ENCODE results near the gene MAD1L1. TPM values are rescaled to one million over a fixed set of nuclear protein-coding genes. Genes with fewer than 3 reads are reported as not detected.
A peak's percentile ranks its signal among the peaks of the same experiment; 100 is the strongest.

MAD1L1 gene
- total RNA-seq, 3 donors from 2014 or later: 25.3 to 31.2 (median 26.2) TPM

DNA sequence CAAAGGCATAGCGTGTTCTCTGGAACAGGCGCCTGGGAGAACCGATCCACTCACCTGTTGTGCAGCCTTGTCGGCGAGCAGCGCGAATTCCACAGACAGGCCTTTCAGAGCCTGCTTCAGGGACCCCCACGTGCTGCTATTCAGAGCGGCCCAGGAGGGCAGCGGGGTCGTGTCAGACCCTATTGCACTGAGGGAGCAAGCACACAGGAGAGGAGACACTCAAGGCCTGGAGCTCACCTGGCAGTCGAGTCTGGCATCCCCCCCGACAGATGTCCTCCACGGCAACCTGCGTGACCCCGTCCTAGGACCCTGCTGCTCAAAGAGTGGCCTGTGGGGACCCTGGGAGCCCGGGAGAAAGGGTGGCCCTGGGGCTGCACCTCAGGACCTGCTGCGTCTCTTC, 30.4 kb upstream of the MAD1L1 start:
- intact Hi-C loops (cut with DNase I, micrococcal nuclease): no loop called here
- TF ChIP-seq, protein P1, sequence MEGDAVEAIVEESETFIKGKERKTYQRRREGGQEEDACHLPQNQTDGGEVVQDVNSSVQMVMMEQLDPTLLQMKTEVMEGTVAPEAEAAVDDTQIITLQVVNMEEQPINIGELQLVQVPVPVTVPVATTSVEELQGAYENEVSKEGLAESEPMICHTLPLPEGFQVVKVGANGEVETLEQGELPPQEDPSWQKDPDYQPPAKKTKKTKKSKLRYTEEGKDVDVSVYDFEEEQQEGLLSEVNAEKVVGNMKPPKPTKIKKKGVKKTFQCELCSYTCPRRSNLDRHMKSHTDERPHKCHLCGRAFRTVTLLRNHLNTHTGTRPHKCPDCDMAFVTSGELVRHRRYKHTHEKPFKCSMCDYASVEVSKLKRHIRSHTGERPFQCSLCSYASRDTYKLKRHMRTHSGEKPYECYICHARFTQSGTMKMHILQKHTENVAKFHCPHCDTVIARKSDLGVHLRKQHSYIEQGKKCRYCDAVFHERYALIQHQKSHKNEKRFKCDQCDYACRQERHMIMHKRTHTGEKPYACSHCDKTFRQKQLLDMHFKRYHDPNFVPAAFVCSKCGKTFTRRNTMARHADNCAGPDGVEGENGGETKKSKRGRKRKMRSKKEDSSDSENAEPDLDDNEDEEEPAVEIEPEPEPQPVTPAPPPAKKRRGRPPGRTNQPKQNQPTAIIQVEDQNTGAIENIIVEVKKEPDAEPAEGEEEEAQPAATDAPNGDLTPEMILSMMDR (IDR thresholded peaks at IDR 0.05): no peak
- H3K36me3 ChIP-seq (ENCODE audit: low read depth): no peaks in the 10 kb centered on the region
- no peak overlapping the region for H3K4me3 ChIP-seq
- no peaks in the 10 kb centered on the region for H3K9me3 ChIP-seq
- ATAC-seq (no peak), DNase-seq (no peak)
- no peaks in the 10 kb centered on the region for H3K4me1 ChIP-seq (ENCODE audit: low read depth)

DNA sequence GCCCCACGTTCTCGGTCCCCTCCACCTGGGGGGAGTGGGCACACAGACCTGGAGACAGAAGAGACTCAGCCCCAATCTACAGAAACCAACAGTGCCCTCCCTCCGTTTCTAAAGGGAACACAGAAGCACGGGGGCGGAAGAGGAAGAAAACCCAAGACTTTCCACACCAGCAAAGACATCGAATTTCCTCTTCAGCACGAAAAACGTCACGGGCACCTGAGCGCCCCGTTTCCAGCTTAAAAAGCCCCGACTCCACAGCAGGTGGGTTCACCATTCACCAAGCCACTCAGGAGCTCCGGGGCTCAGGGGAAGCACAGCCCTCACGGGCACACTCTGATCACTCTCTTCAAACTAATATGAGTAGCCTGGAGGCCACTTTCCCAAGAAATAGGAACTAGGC, 28.9 kb upstream of the MAD1L1 start:
- Histone ChIP-seq H3K36me3 (ENCODE audit: low read depth) (no peaks in the 10 kb centered on the region), H3K4me3 (no peak overlapping the region), H3K9me3 (no peaks in the 10 kb centered on the region), H3K4me1 (ENCODE audit: low read depth) (no peaks in the 10 kb centered on the region)
- DNase-seq (peak in 1 of 3 donors; percentile 21), ATAC-seq (peak; percentile 45)
- intact Hi-C loops (cut with DNase I, micrococcal nuclease): no loop called here
- TF ChIP-seq, protein P1 (IDR thresholded peaks at IDR 0.05): no peak

- TF ChIP-seq, protein P1 (IDR thresholded peaks at IDR 0.05): no peak
- H3K4me3 ChIP-seq: no peak overlapping the region
- H3K36me3 ChIP-seq (ENCODE audit: low read depth): no peaks in the 10 kb centered on the region
- H3K4me1 ChIP-seq (ENCODE audit: low read depth): no peaks in the 10 kb centered on the region
- DNase-seq (no peak), ATAC-seq (no peak)
- no peaks in the 10 kb centered on the region for H3K9me3 ChIP-seq
- intact Hi-C loops (cut with DNase I, micrococcal nuclease): no loop called here
Observed at GRCh38 chr7:2260820-2261219, 28.1 kb upstream of the MAD1L1 start.

- TF ChIP-seq, protein P1 (IDR thresholded peaks at IDR 0.05): no peak
- ATAC-seq (no peak), DNase-seq (no peak)
- H3K4me3 ChIP-seq: no peak overlapping the region
- no peaks in the 10 kb centered on the region for H3K4me1 ChIP-seq (ENCODE audit: low read depth)
- H3K9me3 ChIP-seq: no peaks in the 10 kb centered on the region
- intact Hi-C loops (cut with DNase I, micrococcal nuclease): no loop called here
- no peaks in the 10 kb centered on the region for H3K36me3 ChIP-seq (ENCODE audit: low read depth)
Observed at GRCh38 chr7:2259480-2259879, 26.7 kb upstream of the MAD1L1 start.

DNA sequence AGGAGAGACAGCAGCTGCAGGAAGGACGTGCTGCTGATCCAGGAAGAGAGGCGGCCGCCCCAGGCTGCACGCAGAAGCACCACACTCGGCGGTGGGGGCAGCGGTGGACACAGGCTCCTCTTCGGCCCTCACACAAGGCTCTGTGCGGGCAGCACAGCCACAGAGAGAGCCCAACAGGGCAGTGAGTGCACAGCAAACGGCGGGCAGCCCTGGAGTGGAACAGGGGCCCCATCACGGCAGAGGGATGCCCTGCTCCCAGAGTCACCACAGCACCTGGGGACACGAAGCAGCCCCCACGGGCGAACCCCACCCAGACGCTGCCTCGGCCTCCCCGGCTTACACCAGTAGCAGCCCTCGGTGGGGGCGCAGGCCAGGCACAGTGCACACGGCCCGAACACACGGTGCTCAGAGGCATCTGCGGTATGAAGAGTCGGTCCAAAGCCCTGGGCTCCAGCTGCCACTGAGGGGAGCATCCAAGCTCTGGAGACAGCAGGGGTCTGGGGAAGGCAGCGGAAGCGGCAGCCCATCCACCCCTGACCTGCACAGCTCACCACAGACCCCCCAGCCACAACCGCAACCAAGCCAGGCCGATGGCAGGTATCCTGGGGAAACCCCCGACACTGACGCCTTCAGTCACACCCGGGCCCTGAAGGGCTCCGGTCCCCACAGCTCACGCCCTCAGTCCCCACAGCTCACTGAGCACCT, 26.1 kb upstream of the MAD1L1 start:
- TF ChIP-seq, protein P1 (IDR thresholded peaks at IDR 0.05): no peak
- ATAC-seq: peak; percentile 23
- Histone ChIP-seq H3K36me3 (ENCODE audit: low read depth) (no peaks in the 10 kb centered on the region), H3K4me3 (no peak overlapping the region), H3K4me1 (ENCODE audit: low read depth) (no peaks in the 10 kb centered on the region), H3K9me3 (no peaks in the 10 kb centered on the region)
- no peak for DNase-seq
- intact Hi-C loops (cut with DNase I, micrococcal nuclease): no loop called here
